GM12878 (cell line): Measurements from ENCODE around the gene TIE1. TPM values are rescaled to one million over a fixed set of nuclear protein-coding genes. Genes with fewer than 3 reads are reported as not detected.

Experiments used
- ATAC-seq: fragments of 200-7000 bp; cut with Tn5 transposase; 3 replicates; pipeline ENCODE4 v1.9.1; 2020; ENCODE audit warnings: mild to moderate bottlenecking, moderate library complexity
- BruUV-seq: library from RNA; stranded (reverse); fragments of 400-500 nt; replicated peaks from 2 replicates; lab custom pipeline; 2021; lab: Mats Ljungman, UMichigan
- CTCF ChIA-PET: fragments of 300-600 bp; sonication (Branson Sonifier 250); formaldehyde crosslinking; extraction: SDS; loops from one replicate; lab custom pipeline; 2021; ENCODE audit warnings: inconsistent platforms; lab: Yijun Ruan, JAX
- POLR2A ChIA-PET: fragments of 350-600 bp; formaldehyde crosslinking; extraction: SDS; loops from one replicate; lab custom pipeline; 2021; ENCODE audit warnings: inconsistent platforms; lab: Charles Lee
- RAD21 ChIA-PET: fragments of 300-600 bp; sonication (Branson Sonifier 250); formaldehyde crosslinking; loops from one replicate; lab custom pipeline; 2023; ENCODE audit warnings: antibody characterized with exemption; ENCODE audit not compliant: unreplicated experiment; lab: Charles Lee
- SMC1A ChIA-PET: fragments of 300-600 bp; sonication (Branson Sonifier 250); formaldehyde crosslinking; loops from one replicate; lab custom pipeline; 2023; ENCODE audit not compliant: unreplicated experiment, uncharacterized antibody; lab: Charles Lee
- DNase-seq: peaks from one replicate; pipeline ENCODE4 v3.0.0-alpha.2; 2011; ENCODE audit warnings: low read depth, low spot score
- FAIRE-seq: peaks from 3 replicates; lab custom pipeline; 2011; peaks lifted over from hg19 to GRCh38; lab: Jason Lieb, UNC
- H2AFZ ChIP-seq: 2 replicates; pipeline ENCODE4 v1.6.0; 2011; ENCODE audit warnings: low read depth, low read length, control low read depth; ENCODE audit not compliant: control insufficient read depth
- H3K27ac ChIP-seq: 2 replicates; pipeline ENCODE4 v1.5.1; 2011; ENCODE audit warnings: control low read depth; ENCODE audit not compliant: control insufficient read depth, insufficient read depth
- H3K27me3 ChIP-seq, 2 experiments: replicated peaks in 1 of 2; 2 replicates each; pipeline versions ENCODE4 v1.6.0 to v1.6.1; 2011; ENCODE audit warnings: low read length in 1 of 2; ENCODE audit not compliant: control insufficient read depth in 2 of 2, insufficient read depth in 2 of 2
- H3K36me3 ChIP-seq, 2 experiments: 2 replicates each; pipeline ENCODE4 v1.5.1; 2011; ENCODE audit warnings: low read length in 1 of 2; ENCODE audit not compliant: control insufficient read depth in 2 of 2, insufficient read depth in 2 of 2
- H3K4me1 ChIP-seq: 2 replicates; pipeline ENCODE4 v1.6.1; 2011; ENCODE audit warnings: mild to moderate bottlenecking, low read length, moderate library complexity, mixed read lengths; ENCODE audit not compliant: control insufficient read depth, insufficient read depth
- H3K4me2 ChIP-seq: 2 replicates; pipeline ENCODE4 v1.6.0; 2011; ENCODE audit warnings: control low read depth; ENCODE audit not compliant: control insufficient read depth, insufficient read depth
- H3K4me3 ChIP-seq: fragments of 200-600 bp; sonication (generic); 2 replicates; pipeline ENCODE4 v1.5.1; 2016
- H3K79me2 ChIP-seq: 2 replicates; pipeline ENCODE4 v1.6.0; 2011; ENCODE audit warnings: low read length; ENCODE audit not compliant: control insufficient read depth, insufficient read depth
- H3K9ac ChIP-seq: 2 replicates; pipeline ENCODE4 v1.8.0; 2011; ENCODE audit warnings: low read length, control low read depth, mixed read lengths; ENCODE audit not compliant: control insufficient read depth, insufficient read depth
- H3K9me3 ChIP-seq: replicated peaks from 3 replicates; pipeline ENCODE4 v1.5.1; 2011; ENCODE audit warnings: mild to moderate bottlenecking, low read length; ENCODE audit not compliant: control insufficient read depth, insufficient read depth
- H4K20me1 ChIP-seq: 2 replicates; pipeline ENCODE4 v1.6.0; 2011; ENCODE audit not compliant: control insufficient read depth, insufficient read depth
- CTCF ChIP-seq, 3 experiments: IDR thresholded peaks in 2 of 3; conservative IDR thresholded peaks in 1 of 3; 2 replicates each; pipeline ENCODE4 v1.5.1; 2011; ENCODE audit warnings: low read depth in 3 of 3, low read length in 3 of 3, mild to moderate bottlenecking in 3 of 3, control low read depth in 2 of 3, moderate library complexity in 2 of 3, inconsistent platforms in 1 of 3, mixed read lengths in 1 of 3; ENCODE audit not compliant: control insufficient read depth in 2 of 3, insufficient read depth in 1 of 3; ENCODE audit errors: extremely low read depth in 1 of 3
- EP300 ChIP-seq, 2 experiments: fragments of 150-350 bp in 1 of 2; IDR thresholded peaks; 2 replicates each; pipeline ENCODE4 v1.6.1; 2011 to 2012; ENCODE audit warnings: low read depth in 2 of 2, low read length in 2 of 2, borderline replicate concordance in 1 of 2, improper control_type of control experiment in 1 of 2, inconsistent platforms in 1 of 2; ENCODE audit not compliant: control insufficient read depth in 1 of 2
- FOXM1 ChIP-seq: IDR thresholded peaks from 2 replicates; pipeline ENCODE4 v1.6.1; 2012; ENCODE audit warnings: low read depth, mild to moderate bottlenecking, inconsistent platforms, low read length, moderate library complexity
- IRF3 ChIP-seq: fragments of 450-650 bp; IDR thresholded peaks from 2 replicates; pipeline ENCODE4 v1.6.1; 2014; ENCODE audit warnings: mild to moderate bottlenecking
- KLF5 ChIP-seq: fragments of 450-650 bp; IDR thresholded peaks from 2 replicates; pipeline ENCODE4 v1.6.1; 2014; ENCODE audit warnings: mild to moderate bottlenecking; ENCODE audit not compliant: partially characterized antibody
- MYC ChIP-seq: IDR thresholded peaks from 2 replicates; pipeline ENCODE4 v1.6.1; 2011; ENCODE audit warnings: mild to moderate bottlenecking, low read length, moderate library complexity, inconsistent platforms; ENCODE audit not compliant: insufficient read depth, insufficient replicate concordance, insufficient read length, severe bottlenecking
- NR2C2 ChIP-seq: IDR thresholded peaks from 2 replicates; pipeline ENCODE4 v1.6.1; 2011; ENCODE audit warnings: borderline replicate concordance, low read depth; ENCODE audit not compliant: control insufficient read depth, insufficient read length
- POU2F2 ChIP-seq: IDR thresholded peaks from 3 replicates; pipeline ENCODE4 v1.6.1; 2011; ENCODE audit warnings: low read depth, mild to moderate bottlenecking, low read length, borderline replicate concordance
- RAD21 ChIP-seq: IDR thresholded peaks from 2 replicates; pipeline ENCODE4 v1.6.1; 2011; ENCODE audit warnings: mild to moderate bottlenecking, low read depth, low read length, moderate library complexity; ENCODE audit not compliant: insufficient read depth
- RCOR1 ChIP-seq: conservative IDR thresholded peaks from 2 replicates; pipeline ENCODE4 v1.6.1; 2012; ENCODE audit warnings: low read depth, low read length, improper control_type of control experiment
- SMC3 ChIP-seq: IDR thresholded peaks from 2 replicates; pipeline ENCODE4 v1.6.1; 2011; ENCODE audit warnings: low read length, improper control_type of control experiment, borderline replicate concordance
- TCF7 ChIP-seq: IDR thresholded peaks from 2 replicates; pipeline ENCODE4 v1.6.1; 2014; ENCODE audit warnings: antibody characterized with exemption, borderline replicate concordance
- whole genome bisulfite sequencing: methylation state at CpG from one replicate; pipeline ENCODE4 v1.1.6; 2016; ENCODE audit warnings: low lambda C conversion rate; ENCODE audit not compliant: insufficient replicate concordance, insufficient coverage; ENCODE audit errors: missing lambda C conversion rate; 5-methylcytosine and 5-hydroxymethylcytosine counted together
- in situ Hi-C: fragments of 300-500 bp; cut with MboI; formaldehyde crosslinking; loops from 9 replicates; pipeline ENCODE4 v1.14.3; 2018; ENCODE audit warnings: mixed read lengths
- intact Hi-C: fragments of 100-400 bp; cut with micrococcal nuclease; formaldehyde crosslinking; loops from one replicate; pipeline ENCODE4 v1.14.2; 2022; ENCODE audit not compliant: unreplicated experiment
- polyA plus RNA-seq, 11 experiments: library from polyadenylated mRNA; depleted of rRNA in 4 of 11; unstranded in 6 of 11; stranded (reverse) in 5 of 11; fragments of >200 nt; fragmentation: Nextera tagmentation in 4 of 11; fragmentation: Illumina TruSeq in 1 of 11; extraction: Ambion mirVana in 4 of 11; extraction: Trizol in 1 of 11; gene quantifications; 1 replicate in 1 of 11; 2 replicates in 10 of 11; pipeline versions ENCODE4 v1.2.1 to v1.2.3, GENCODE V29; 2011 to 2016; ENCODE audit warnings: inconsistent platforms in 2 of 11, missing spikeins in 2 of 11, low read depth in 1 of 11
- total RNA-seq, 4 experiments: library from RNA; depleted of rRNA in 3 of 4; stranded (reverse); fragments of >200 nt in 3 of 4; fragmentation: Illumina TruSeq in 1 of 4; extraction: Trizol in 1 of 4; gene quantifications; 2 replicates each; pipeline versions ENCODE4 v1.2.1 to v1.2.3, GENCODE V29; 2013 to 2021

The TIE1 gene
- total and polyA plus RNA-seq, 10 of the 15 experiments (the other 5 are each of a cell fraction or from before 2014, with no cell fraction given), result 0.26 to 3.9 (median 1.3) TPM

- FAIRE-seq (no peak), ATAC-seq (no peak), DNase-seq (no peak)
- POLR2A ChIA-PET, result no interaction called here
- TF ChIP-seq TCF7, result no peak
- Histone ChIP-seq H3K36me3 (no peaks in the 10 kb centered on the region), H3K9ac (no peak overlapping the region), H3K9me3 (no peaks in the 10 kb centered on the region), H3K4me3 (no peak overlapping the region), H3K27me3 (no peaks in the 10 kb centered on the region), H3K4me1 (no peaks in the 10 kb centered on the region), H3K79me2 (no peaks in the 10 kb centered on the region), H3K27ac (no peak overlapping the region), H2AFZ (no peak overlapping the region), H4K20me1 (no peaks in the 10 kb centered on the region), H3K4me2 (no peak overlapping the region)
- RAD21 ChIA-PET, result interaction anchor here (1.2 kb wide), 1 partner anchor 16 kb away, joined by 3 read pairs; no protein-coding TSS in a partner anchor
- SMC1A ChIA-PET, result interaction anchor here (0.6 kb wide), 1 partner anchor 83 kb away, joined by 3 read pairs; no protein-coding TSS in a partner anchor
- WGBS, result 21% methylated on average over 9 of the region's 9 CpGs
- intact Hi-C loops (no loop called here), in situ Hi-C loops (no loop called here)
- CTCF ChIA-PET, result no interaction called here
- BruUV-seq, result no TSS peak
Observed at GRCh38 chr1:43311521-43311920, 10.7 kb downstream of the TIE1 start.

GRCh38 chr1:43312212-43312623 is 11.4 kb downstream of the TIE1 start:
- no peaks in the 10 kb centered on the region for H3K27me3 ChIP-seq
- no peaks in the 10 kb centered on the region for H3K79me2 ChIP-seq
- no peak for DNase-seq
- in situ Hi-C loops (no loop called here), intact Hi-C loops (no loop called here)
- no peak for ATAC-seq
- ChIA-PET SMC1A (interaction anchor here (0.6 kb wide), 1 partner anchor 84 kb away, joined by 3 read pairs; no protein-coding TSS in a partner anchor), POLR2A (no interaction called here), RAD21 (no interaction called here), CTCF (no interaction called here)
- H2AFZ ChIP-seq, result no peak overlapping the region
- H3K27ac ChIP-seq, result no peak overlapping the region
- no peak overlapping the region for H3K4me2 ChIP-seq
- H3K36me3 ChIP-seq, result no peaks in the 10 kb centered on the region
- WGBS, result 51% methylated on average over 18 of the region's 19 CpGs
- no peak for FAIRE-seq
- H3K4me1 ChIP-seq, result no peaks in the 10 kb centered on the region
- H3K9ac ChIP-seq, result no peak overlapping the region
- no TSS peak for BruUV-seq
- no peaks in the 10 kb centered on the region for H3K9me3 ChIP-seq
- H4K20me1 ChIP-seq, result no peaks in the 10 kb centered on the region
- H3K4me3 ChIP-seq, result no peak overlapping the region
- TF ChIP-seq MYC (no peak), RAD21 (no peak), SMC3 (no peak), KLF5 (no peak), IRF3 (no peak), CTCF (IDR thresholded peaks at IDR 0.05 in 2 of 3, conservative IDR thresholded peaks at IDR 0.05 in 1 of 3; ENCODE audit: control insufficient read depth in 2 of 3, extremely low read depth in 1 of 3, insufficient read depth in 1 of 3, low read depth in 3 of 3, low read length in 3 of 3) (no peak), EP300 (IDR thresholded peaks at IDR 0.05; ENCODE audit: borderline replicate concordance in 1 of 2, control insufficient read depth in 1 of 2, low read depth in 2 of 2, low read length in 2 of 2) (no peak), RCOR1 (no peak), POU2F2 (no peak), NR2C2 (no peak), FOXM1 (no peak)
